ENCODE results near the gene CHMP6. TPM values are rescaled to one million over a fixed set of nuclear protein-coding genes. Genes with fewer than 3 reads are reported as not detected.

The CHMP6 gene
- total RNA-seq, 1 donor, result 21.4 TPM

DNA sequence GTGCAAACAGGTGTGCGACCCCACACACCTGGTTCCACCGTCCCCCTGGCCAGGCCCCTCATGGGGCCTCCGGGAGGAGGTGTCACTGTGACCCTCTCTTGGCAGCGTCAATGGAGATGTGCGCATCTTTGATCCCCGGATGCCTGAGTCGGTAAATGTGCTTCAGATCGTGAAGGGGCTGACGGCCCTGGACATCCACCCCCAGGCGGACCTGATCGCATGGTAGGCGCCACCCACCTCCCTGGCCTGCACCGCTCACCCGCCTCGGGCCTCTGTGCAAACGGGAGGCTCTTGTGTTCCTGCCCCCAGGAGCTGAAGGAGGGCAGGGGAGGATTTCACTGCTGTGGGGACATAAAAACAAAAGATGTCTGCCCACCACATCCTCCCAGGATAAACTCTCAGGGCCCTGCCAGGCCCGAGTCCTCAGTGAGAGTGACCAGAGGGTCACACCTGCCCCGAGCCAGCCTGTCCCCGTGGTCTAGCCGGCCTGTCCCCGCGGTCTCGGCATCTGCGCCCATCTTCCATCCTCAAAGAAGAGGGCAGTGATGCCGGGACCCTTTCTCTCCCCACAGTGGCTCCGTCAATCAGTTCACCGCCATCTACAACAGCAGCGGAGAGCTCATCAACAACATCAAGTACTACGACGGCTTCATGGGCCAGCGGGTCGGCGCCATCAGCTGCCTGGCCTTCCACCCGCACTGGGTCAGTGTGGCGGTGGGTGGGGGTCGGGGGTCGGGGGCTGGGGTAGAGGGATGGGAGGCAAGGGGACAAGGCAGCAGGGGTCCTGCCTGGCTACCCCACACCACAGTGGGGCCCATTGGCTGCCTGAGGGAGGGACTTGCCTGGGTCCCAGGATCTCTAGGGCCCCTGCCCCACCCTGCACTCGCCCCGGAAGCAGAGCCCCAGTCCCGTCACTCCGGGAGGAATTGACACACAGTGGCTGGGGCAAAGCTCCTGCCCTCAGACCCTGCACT is 29.0 kb upstream of the CHMP6 start:
- H3K27ac ChIP-seq (ENCODE audit: low read depth, low read length), result no peak overlapping the region
- no peaks in the 10 kb centered on the region for H3K36me3 ChIP-seq (ENCODE audit: insufficient read depth, low read length)
- no peak overlapping the region for H3K4me2 ChIP-seq (ENCODE audit: insufficient read depth, low read length)
- TF ChIP-seq, protein P1, sequence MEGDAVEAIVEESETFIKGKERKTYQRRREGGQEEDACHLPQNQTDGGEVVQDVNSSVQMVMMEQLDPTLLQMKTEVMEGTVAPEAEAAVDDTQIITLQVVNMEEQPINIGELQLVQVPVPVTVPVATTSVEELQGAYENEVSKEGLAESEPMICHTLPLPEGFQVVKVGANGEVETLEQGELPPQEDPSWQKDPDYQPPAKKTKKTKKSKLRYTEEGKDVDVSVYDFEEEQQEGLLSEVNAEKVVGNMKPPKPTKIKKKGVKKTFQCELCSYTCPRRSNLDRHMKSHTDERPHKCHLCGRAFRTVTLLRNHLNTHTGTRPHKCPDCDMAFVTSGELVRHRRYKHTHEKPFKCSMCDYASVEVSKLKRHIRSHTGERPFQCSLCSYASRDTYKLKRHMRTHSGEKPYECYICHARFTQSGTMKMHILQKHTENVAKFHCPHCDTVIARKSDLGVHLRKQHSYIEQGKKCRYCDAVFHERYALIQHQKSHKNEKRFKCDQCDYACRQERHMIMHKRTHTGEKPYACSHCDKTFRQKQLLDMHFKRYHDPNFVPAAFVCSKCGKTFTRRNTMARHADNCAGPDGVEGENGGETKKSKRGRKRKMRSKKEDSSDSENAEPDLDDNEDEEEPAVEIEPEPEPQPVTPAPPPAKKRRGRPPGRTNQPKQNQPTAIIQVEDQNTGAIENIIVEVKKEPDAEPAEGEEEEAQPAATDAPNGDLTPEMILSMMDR (IDR thresholded peaks at IDR 0.05; ENCODE audit: extremely low read depth, low read depth, low read length), result no peak
- no peak overlapping the region for H2AFZ ChIP-seq (ENCODE audit: low read length)
- DNase-seq (ENCODE audit: insufficient read length, low spot score, missing footprints), result no peak
- no peak overlapping the region for H3K4me3 ChIP-seq (ENCODE audit: insufficient read depth, low read length)
- no peaks in the 10 kb centered on the region for H3K4me1 ChIP-seq (ENCODE audit: insufficient read depth, low read length)
- no peaks in the 10 kb centered on the region for H3K9me3 ChIP-seq (ENCODE audit: low read depth, low read length)
- H3K79me2 ChIP-seq (ENCODE audit: insufficient read depth, low read length), result no peaks in the 10 kb centered on the region
- no peaks in the 10 kb centered on the region for H3K27me3 ChIP-seq (ENCODE audit: insufficient read depth, low read length)
- H4K20me1 ChIP-seq (ENCODE audit: insufficient read depth, low read length), result no peaks in the 10 kb centered on the region

DNA sequence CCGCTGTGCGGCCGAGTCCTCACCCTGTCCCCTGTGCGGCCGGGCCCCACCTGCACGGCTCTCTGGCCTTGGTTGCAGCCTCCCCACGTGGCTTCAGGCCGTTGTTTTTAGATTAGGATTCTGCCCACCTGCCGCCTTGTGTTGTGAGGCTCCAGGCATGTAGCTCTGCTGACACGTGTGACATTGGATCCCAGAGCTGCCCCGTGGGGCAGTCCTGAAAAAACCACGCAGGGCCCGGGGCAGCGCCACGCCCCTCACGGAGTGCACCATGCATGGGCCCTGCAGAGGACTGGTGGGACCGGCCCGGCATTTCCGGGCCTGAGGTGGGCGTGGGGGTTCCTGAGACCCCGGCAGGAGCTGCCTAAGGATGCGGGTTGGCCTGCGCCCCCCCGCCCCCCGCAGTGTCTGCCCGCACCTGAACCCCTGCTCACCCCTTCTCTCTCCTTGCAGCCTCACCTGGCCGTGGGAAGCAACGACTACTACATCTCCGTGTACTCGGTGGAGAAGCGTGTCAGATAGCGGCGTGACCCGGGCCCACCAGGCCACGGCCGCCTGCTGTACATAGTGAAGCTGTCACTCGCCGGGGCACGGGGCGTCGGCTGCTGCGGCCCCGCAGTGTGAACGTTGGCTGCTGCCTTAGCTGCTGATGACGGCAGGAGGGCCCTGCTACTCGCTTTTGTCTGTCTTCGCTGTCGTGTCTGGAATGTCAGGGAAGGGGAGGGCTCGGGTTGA is 27.7 kb upstream of the CHMP6 start:
- no peaks in the 10 kb centered on the region for H3K79me2 ChIP-seq (ENCODE audit: insufficient read depth, low read length)
- no peak overlapping the region for H2AFZ ChIP-seq (ENCODE audit: low read length)
- H4K20me1 ChIP-seq (ENCODE audit: insufficient read depth, low read length), result no peaks in the 10 kb centered on the region
- no peaks in the 10 kb centered on the region for H3K36me3 ChIP-seq (ENCODE audit: insufficient read depth, low read length)
- H3K9me3 ChIP-seq (ENCODE audit: low read depth, low read length), result no peaks in the 10 kb centered on the region
- no peak overlapping the region for H3K27ac ChIP-seq (ENCODE audit: low read depth, low read length)
- peaks cover 9% of the 10 kb centered on the region for H3K4me1 ChIP-seq (ENCODE audit: insufficient read depth, low read length)
- no peak overlapping the region for H3K4me3 ChIP-seq (ENCODE audit: insufficient read depth, low read length)
- H3K27me3 ChIP-seq (ENCODE audit: insufficient read depth, low read length), result peaks cover 8% of the 10 kb centered on the region
- no peak for DNase-seq (ENCODE audit: insufficient read length, low spot score, missing footprints)
- no peak overlapping the region for H3K4me2 ChIP-seq (ENCODE audit: insufficient read depth, low read length)
- TF ChIP-seq, protein P1 (IDR thresholded peaks at IDR 0.05; ENCODE audit: extremely low read depth, low read depth, low read length), result no peak

DNA sequence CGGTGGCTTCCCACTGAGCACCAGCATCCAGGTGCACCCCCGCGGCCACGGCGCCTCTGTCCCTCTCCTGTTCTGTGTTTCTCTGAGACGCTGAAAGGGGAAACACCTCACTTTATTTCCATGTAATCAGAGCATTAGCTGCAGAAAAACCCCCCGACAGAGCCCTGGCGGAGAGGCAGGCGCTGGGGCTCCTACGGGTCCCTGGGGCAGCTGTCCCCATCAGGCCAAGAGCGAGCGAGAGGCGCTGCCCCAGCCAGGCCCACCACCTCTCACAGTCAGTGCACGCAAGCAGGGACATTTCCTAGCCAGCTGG is 27.1 kb upstream of the CHMP6 start:
- Histone ChIP-seq H3K36me3 (ENCODE audit: insufficient read depth, low read length) (no peaks in the 10 kb centered on the region), H3K4me2 (ENCODE audit: insufficient read depth, low read length) (no peak overlapping the region), H3K4me1 (ENCODE audit: insufficient read depth, low read length) (peaks cover 11% of the 10 kb centered on the region), H3K27me3 (ENCODE audit: insufficient read depth, low read length) (peaks cover 14% of the 10 kb centered on the region), H3K27ac (ENCODE audit: low read depth, low read length) (no peak overlapping the region), H2AFZ (ENCODE audit: low read length) (no peak overlapping the region), H3K79me2 (ENCODE audit: insufficient read depth, low read length) (no peaks in the 10 kb centered on the region), H3K9me3 (ENCODE audit: low read depth, low read length) (no peaks in the 10 kb centered on the region), H3K4me3 (ENCODE audit: insufficient read depth, low read length) (no peak overlapping the region), H4K20me1 (ENCODE audit: insufficient read depth, low read length) (no peaks in the 10 kb centered on the region)
- TF ChIP-seq, protein P1 (IDR thresholded peaks at IDR 0.05; ENCODE audit: extremely low read depth, low read depth, low read length), result no peak
- DNase-seq (ENCODE audit: insufficient read length, low spot score, missing footprints), result no peak
